ENCODE results near the gene CCHCR1.
"Not testable (repeated sequence)": the region's sequence is repeated elsewhere in the genome, so short reads cannot be mapped to it uniquely, and the experiment has no call there.

- not testable (repeated sequence) for TF ChIP-seq POLR2A, CTCF (IDR thresholded peaks at IDR 0.05)
These were observed 7.6 kb upstream of the CCHCR1 start for GRCh38 chr6:31165064-31165832.
